ENCODE results near the gene IL11RA. TPM values are rescaled to one million over a fixed set of nuclear protein-coding genes. Genes with fewer than 3 reads are reported as not detected.

The IL11RA gene
- total RNA-seq (100 to 1,000 TPM; 204 to 209 TPM), polyA plus RNA-seq (10 to 100 TPM; 13.6 to 18.4 TPM)

DNA sequence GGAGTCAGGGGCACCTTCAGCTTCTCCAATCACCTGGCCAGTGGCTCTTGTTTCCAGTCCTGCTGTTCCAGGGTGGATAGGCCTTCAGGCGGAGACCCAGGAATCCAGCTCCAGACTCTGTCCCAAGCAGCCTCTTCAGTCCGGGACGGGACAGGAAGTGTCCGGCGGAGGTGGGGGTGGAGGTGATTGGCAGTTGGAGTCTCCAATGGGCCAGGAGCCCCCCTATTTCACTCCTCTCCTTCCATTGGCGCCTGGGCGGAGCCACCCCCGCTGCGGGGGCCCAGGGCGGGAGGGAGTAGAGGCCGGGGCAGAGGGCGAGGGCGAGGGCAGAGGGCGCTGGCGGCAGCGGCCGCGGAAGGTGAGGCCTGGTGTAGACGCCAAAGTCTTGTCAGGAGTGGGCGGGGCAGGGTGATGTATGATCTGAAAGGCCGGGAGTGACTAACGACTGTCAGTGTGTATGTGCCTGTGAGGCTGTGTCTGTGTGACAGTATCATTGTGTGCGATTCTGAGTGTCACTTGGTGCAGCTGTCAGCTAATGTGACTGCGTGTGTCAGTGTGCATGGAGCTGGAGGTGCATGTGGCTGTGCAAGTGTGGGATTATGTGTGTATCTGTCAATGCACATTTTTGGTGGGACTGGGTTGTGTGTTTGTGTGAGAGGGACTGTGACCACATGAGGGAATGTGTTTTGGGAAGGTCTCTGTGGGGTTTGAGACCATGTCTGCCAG lies at the start of gene IL11RA:
IL11RA (plus strand) TSS at position 310 of the 726 bp plus-strand sequence. CDS start 3,033 bp downstream, outside the sequence.
- Histone ChIP-seq H3K9me3 (ENCODE audit: control insufficient read depth in 1 of 2, low read length in 2 of 2) (no peaks in the 10 kb centered on the region), H3K4me1 (ENCODE audit: insufficient read depth, low read length) (peaks cover 43% of the 10 kb centered on the region), H3K27me3 (ENCODE audit: insufficient read depth, low read length) (no peaks in the 10 kb centered on the region), H3K4me3 (ENCODE audit: low read length in 2 of 2) (no peak within 1 kb of the TSS), H3K27ac (ENCODE audit: low read depth, low read length) (peak within 1 kb of the TSS; percentile 16), H3K36me3 (ENCODE audit: insufficient read depth, low read length) (peaks cover 35% of the 10 kb centered on the region)
- Mint-ChIP-seq H3K27me3 (no peaks in the 10 kb centered on the region), H3K4me3 (peak within 1 kb of the TSS in 5 of 8 donors; percentile 5 to 81 (median 12)), H3K36me3 (peaks cover 37 to 52% of the 10 kb centered on the region in 2 donors), H3K9me3 (no peaks in the 10 kb centered on the region), H3K27ac (peak within 1 kb of the TSS; percentile 70 to 93 (median 84)), H3K4me1 (peaks cover 40 to 65% (median 43%) of the 10 kb centered on the region in 4 donors)
- ChIA-PET POLR2A (ENCODE audit: partially characterized antibody) (interaction anchor here (18.7 to 22.1 kb wide), 2 partner anchors 8 to 9 kb away, joined by 484 read pairs; partner anchors contain the start of genes CCL27, GALT, IL11RA and SIGMAR1), CTCF (ENCODE audit: partially characterized antibody) (interaction anchor here (9.6 to 12.6 kb wide), 2 partner anchors 11 to 16 kb away, joined by 168 to 191 read pairs; partner anchors contain the start of genes CCL27 and SIGMAR1)
- intact Hi-C loops (cut with micrococcal nuclease): no loop called here
- peak in 1 of 5 donors; percentile 67 for DNase-seq

DNA sequence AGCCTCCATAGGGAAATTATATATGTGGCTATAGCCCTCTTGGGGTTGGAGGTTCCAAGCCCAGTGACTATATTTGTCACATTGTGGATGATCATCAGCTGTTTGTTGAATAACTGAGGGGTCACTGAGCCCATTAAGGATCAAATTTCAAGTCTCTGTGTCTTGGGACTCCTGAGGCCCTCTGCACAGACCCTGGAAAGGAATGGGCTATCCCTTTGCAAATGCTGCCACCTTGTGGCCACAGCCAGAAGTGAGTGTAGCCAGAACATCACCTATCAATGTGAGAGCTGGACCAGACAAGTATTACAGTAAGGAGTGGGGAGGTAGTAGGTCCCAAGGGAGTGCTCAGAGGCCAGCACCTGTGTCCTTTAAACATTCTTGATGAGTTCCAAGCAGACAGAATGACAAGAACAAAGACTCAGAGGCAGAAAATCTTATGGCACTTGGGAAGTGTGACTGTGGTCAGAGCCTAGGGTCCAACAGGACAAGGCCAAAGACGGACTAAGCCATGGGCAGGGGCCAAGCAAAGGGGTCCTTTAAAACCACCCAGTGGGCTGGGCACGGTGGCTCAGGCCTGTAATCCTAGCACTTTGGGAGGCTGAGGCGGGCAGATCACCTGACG lies 48.3 kb upstream of the IL11RA start:
- peaks cover 0 to 2% (median 0%) of the 10 kb centered on the region in 4 donors for H3K4me1 Mint-ChIP-seq
- DNase-seq: peak; percentile 67 to 78 (median 74)

DNA sequence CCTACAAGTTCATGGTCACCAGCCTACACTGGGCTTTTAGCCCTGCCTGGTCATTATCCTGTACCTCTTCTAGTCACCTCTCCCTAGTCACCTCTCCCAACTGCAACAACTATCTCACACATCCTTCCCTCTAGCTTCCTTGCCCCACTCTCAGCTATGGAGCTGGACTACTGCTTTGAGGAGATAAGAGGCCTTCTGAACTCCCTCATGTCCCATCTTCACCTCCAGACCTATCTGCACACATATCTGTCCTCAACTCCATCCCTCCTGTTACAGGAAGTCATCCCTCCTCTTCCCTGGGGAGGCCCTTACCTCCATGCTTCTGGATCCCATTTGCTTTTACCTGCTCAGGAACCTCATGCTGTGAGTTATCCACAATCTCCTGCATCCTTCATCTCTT lies 45.8 kb upstream of the IL11RA start:
- Histone ChIP-seq H3K27me3 (ENCODE audit: insufficient read depth, low read length) (no peaks in the 10 kb centered on the region), H3K4me1 (ENCODE audit: insufficient read depth, low read length) (peaks cover 5% of the 10 kb centered on the region), H3K36me3 (ENCODE audit: insufficient read depth, low read length) (no peaks in the 10 kb centered on the region), H3K4me3 (ENCODE audit: low read length in 2 of 2) (no peak overlapping the region), H3K27ac (ENCODE audit: low read depth, low read length) (no peak overlapping the region), H3K9me3 (ENCODE audit: control insufficient read depth in 1 of 2, low read length in 2 of 2) (no peaks in the 10 kb centered on the region)
- ChIA-PET CTCF (ENCODE audit: partially characterized antibody) (interaction anchor here (0.6 to 5.6 kb wide), 6 partner anchors 8 to 451 kb away, joined by 3 to 70 read pairs (median 12); partner anchors contain the start of gene SIGMAR1), POLR2A (ENCODE audit: partially characterized antibody) (interaction anchor here (1.5 kb wide), 1 partner anchor 31 kb away, joined by 5 read pairs; the partner anchor contains the start of gene SIGMAR1)
- no peak for DNase-seq
- H3K27me3 Mint-ChIP-seq: peaks cover 0 to 2% of the 10 kb centered on the region in 2 donors
- no peak overlapping the region for H3K27ac Mint-ChIP-seq
- H3K4me1 Mint-ChIP-seq: peaks cover 3 to 14% (median 8%) of the 10 kb centered on the region in 4 donors
- intact Hi-C loops (cut with micrococcal nuclease): no loop called here
- H3K4me3 Mint-ChIP-seq: no peak overlapping the region
- no peaks in the 10 kb centered on the region for H3K9me3 Mint-ChIP-seq
- H3K36me3 Mint-ChIP-seq: peaks cover 0 to 2% of the 10 kb centered on the region in 2 donors

More for the DNA sequence above, 48.3 kb upstream of the IL11RA start:
- no peaks in the 10 kb centered on the region for H3K9me3 ChIP-seq (ENCODE audit: control insufficient read depth in 1 of 2, low read length in 2 of 2)
- no peaks in the 10 kb centered on the region for H3K36me3 ChIP-seq (ENCODE audit: insufficient read depth, low read length)
- no peak overlapping the region for H3K4me3 ChIP-seq (ENCODE audit: low read length in 2 of 2)
- H3K27me3 ChIP-seq (ENCODE audit: insufficient read depth, low read length): no peaks in the 10 kb centered on the region
- Mint-ChIP-seq H3K27ac (no peak overlapping the region), H3K4me3 (no peak overlapping the region), H3K9me3 (no peaks in the 10 kb centered on the region), H3K27me3 (peaks cover 0 to 3% of the 10 kb centered on the region in 2 donors), H3K36me3 (no peaks in the 10 kb centered on the region)
- intact Hi-C loops (cut with micrococcal nuclease): loop anchor here (1.0 to 5.0 kb wide), 2 partner anchors 34 to 166 kb away; partner anchors contain the start of gene SIGMAR1
- ChIA-PET CTCF (ENCODE audit: partially characterized antibody) (interaction anchor here (0.6 to 5.6 kb wide), 28 partner anchors 9 to 614 kb away, joined by 3 to 70 read pairs (median 4); partner anchors contain the start of genes ARID3C, CCL27, DCTN3 and GALT), POLR2A (ENCODE audit: partially characterized antibody) (no interaction called here)
- no peak overlapping the region for H3K27ac ChIP-seq (ENCODE audit: low read depth, low read length)
- H3K4me1 ChIP-seq (ENCODE audit: insufficient read depth, low read length): no peaks in the 10 kb centered on the region

DNA sequence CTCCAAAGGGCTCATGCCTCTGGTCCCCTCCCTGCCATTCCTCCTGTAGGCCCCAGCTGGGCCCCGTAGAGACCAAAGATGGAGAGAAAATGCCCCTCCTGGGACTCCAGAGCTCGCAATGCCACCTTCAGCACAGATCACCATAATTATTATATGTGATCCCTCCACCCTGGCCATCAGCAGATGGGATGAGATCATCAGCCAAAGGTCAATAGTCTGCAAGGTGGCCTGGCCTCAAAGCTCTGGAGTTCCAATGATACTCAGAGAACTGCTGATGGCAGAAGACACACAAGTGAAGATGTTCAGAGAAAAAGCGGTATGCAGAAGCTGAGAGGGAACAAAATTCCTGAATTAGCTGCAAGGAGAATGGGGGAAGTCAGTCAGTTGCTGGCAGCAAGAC lies 45.1 kb upstream of the IL11RA start:
- Mint-ChIP-seq H3K4me3 (no peak overlapping the region), H3K4me1 (peaks cover 5 to 19% (median 12%) of the 10 kb centered on the region in 4 donors), H3K9me3 (no peaks in the 10 kb centered on the region), H3K27me3 (peaks cover 0 to 2% of the 10 kb centered on the region in 2 donors), H3K36me3 (peaks cover 0 to 3% of the 10 kb centered on the region in 2 donors), H3K27ac (no peak overlapping the region)
- peaks cover 10% of the 10 kb centered on the region for H3K4me1 ChIP-seq (ENCODE audit: insufficient read depth, low read length)
- H3K36me3 ChIP-seq (ENCODE audit: insufficient read depth, low read length): no peaks in the 10 kb centered on the region
- intact Hi-C loops (cut with micrococcal nuclease): no loop called here
- no peak overlapping the region for H3K27ac ChIP-seq (ENCODE audit: low read depth, low read length)
- CTCF ChIA-PET (ENCODE audit: partially characterized antibody): interaction anchor here (0.8 to 5.6 kb wide), 5 partner anchors 8 to 203 kb away, joined by 3 to 70 read pairs (median 20); partner anchors contain the start of gene SIGMAR1
- H3K4me3 ChIP-seq (ENCODE audit: low read length in 2 of 2): no peak overlapping the region
- no peaks in the 10 kb centered on the region for H3K9me3 ChIP-seq (ENCODE audit: control insufficient read depth in 1 of 2, low read length in 2 of 2)
- POLR2A ChIA-PET (ENCODE audit: partially characterized antibody): interaction anchor here (1.5 kb wide), 1 partner anchor 31 kb away, joined by 5 read pairs; the partner anchor contains the start of gene SIGMAR1
- DNase-seq: no peak
- H3K27me3 ChIP-seq (ENCODE audit: insufficient read depth, low read length): no peaks in the 10 kb centered on the region

DNA sequence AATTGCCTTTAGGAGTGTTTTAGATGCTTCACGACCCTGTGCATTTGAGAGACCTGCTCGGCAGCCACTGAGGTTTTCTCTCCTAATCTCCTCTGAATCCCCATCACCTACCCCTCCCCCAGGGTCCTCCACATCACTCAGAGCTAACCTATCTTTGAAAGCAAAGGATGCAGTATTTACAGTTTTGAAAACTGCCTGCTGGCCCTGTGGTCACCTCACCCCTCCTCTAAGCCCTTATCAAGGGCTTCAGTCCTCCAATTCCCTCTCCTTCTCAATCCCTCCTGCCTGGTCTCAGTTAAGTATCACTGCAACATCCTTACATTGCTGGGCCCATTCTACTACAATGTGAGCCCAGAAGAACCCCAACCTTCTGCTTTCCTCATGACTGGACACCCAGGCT lies 44.7 kb upstream of the IL11RA start:
- intact Hi-C loops (cut with micrococcal nuclease): no loop called here

DNA sequence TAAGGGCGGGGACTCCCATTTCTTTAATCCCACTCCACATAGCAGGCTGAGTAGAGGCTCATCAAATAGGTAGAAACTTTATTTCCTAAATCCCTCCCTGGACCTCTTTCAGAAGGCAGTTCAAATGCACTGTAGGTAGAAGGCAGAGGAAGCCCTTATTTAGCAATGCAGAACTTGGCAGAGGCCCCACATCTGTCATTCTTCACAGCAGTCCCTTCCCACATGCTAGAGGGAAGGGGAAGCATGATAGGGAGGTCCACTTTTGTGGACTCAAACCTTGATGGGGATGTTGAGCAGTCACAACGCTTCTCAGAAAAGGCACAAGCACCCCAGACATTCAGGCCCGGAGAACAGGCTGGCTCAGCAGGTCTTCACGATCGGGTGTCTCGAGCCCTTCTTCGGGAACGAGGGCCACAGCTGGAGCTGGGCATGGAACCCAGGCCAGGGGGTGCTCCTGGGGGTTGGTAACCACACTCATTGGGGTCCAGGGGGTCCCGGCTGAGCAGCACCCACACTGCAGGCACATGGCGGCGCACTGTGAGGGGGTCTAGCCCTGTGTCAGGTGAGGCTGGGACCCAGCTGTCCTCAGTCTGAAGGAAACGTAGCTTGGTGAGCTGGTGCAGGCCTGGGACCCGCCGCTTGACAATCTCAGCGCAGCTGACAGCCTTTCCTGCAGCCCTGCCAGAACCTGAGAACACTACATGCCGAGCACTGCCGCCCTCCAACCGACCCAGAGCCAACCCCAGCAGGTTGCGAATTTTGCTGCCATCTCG lies 41.4 kb upstream of the IL11RA start:
- Histone ChIP-seq H3K9me3 (ENCODE audit: control insufficient read depth in 1 of 2, low read length in 2 of 2) (no peaks in the 10 kb centered on the region), H3K4me1 (ENCODE audit: insufficient read depth, low read length) (peaks cover 19% of the 10 kb centered on the region), H3K4me3 (ENCODE audit: low read length in 2 of 2) (peak overlapping the region in 1 of 2 donors; percentile 81), H3K27me3 (ENCODE audit: insufficient read depth, low read length) (no peaks in the 10 kb centered on the region), H3K27ac (ENCODE audit: low read depth, low read length) (peak overlapping the region; percentile 71), H3K36me3 (ENCODE audit: insufficient read depth, low read length) (peaks cover 14% of the 10 kb centered on the region)
- no peak for DNase-seq
- Mint-ChIP-seq H3K36me3 (peaks cover 0 to 22% of the 10 kb centered on the region in 2 donors), H3K4me1 (peaks cover 7 to 31% (median 23%) of the 10 kb centered on the region in 4 donors), H3K27me3 (no peaks in the 10 kb centered on the region), H3K27ac (peak overlapping the region in 4 of 7 donors; percentile 37 to 97 (median 90)), H3K4me3 (peak overlapping the region; percentile 64 to 93 (median 92)), H3K9me3 (no peaks in the 10 kb centered on the region)
- ChIA-PET CTCF (ENCODE audit: partially characterized antibody) (interaction anchor here (0.8 to 8.4 kb wide), 7 partner anchors 8 to 92 kb away, joined by 3 to 235 read pairs (median 8); partner anchors contain the start of genes ARID3C, DCTN3 and SIGMAR1), POLR2A (ENCODE audit: partially characterized antibody) (interaction anchor here (0.9 to 4.4 kb wide), 6 partner anchors 10 to 229 kb away, joined by 3 to 106 read pairs (median 15); partner anchors contain the start of genes ARID3C, CCL27, DCTN3 and GALT)
- intact Hi-C loops (cut with micrococcal nuclease): loop anchor here (5.0 kb wide), 2 partner anchors 37 to 793 kb away; partner anchors contain the start of genes GALT and UBE2R2

More for the DNA sequence above, 44.7 kb upstream of the IL11RA start:
- Histone ChIP-seq H3K4me1 (ENCODE audit: insufficient read depth, low read length) (peaks cover 11% of the 10 kb centered on the region), H3K36me3 (ENCODE audit: insufficient read depth, low read length) (no peaks in the 10 kb centered on the region), H3K27ac (ENCODE audit: low read depth, low read length) (no peak overlapping the region), H3K4me3 (ENCODE audit: low read length in 2 of 2) (no peak overlapping the region), H3K9me3 (ENCODE audit: control insufficient read depth in 1 of 2, low read length in 2 of 2) (no peaks in the 10 kb centered on the region), H3K27me3 (ENCODE audit: insufficient read depth, low read length) (no peaks in the 10 kb centered on the region)
- no peaks in the 10 kb centered on the region for H3K9me3 Mint-ChIP-seq
- CTCF ChIA-PET (ENCODE audit: partially characterized antibody): interaction anchor here (0.8 to 5.6 kb wide), 3 partner anchors 12 to 28 kb away, joined by 3 to 70 read pairs (median 21); partner anchors contain the start of gene SIGMAR1
- DNase-seq: no peak
- peaks cover 0 to 2% of the 10 kb centered on the region in 2 donors for H3K27me3 Mint-ChIP-seq
- peaks cover 0 to 6% of the 10 kb centered on the region in 2 donors for H3K36me3 Mint-ChIP-seq
- POLR2A ChIA-PET (ENCODE audit: partially characterized antibody): interaction anchor here (1.5 kb wide), 1 partner anchor 30 kb away, joined by 5 read pairs; the partner anchor contains the start of gene SIGMAR1
- H3K4me3 Mint-ChIP-seq: no peak overlapping the region
- peaks cover 5 to 22% (median 14%) of the 10 kb centered on the region in 4 donors for H3K4me1 Mint-ChIP-seq
- no peak overlapping the region for H3K27ac Mint-ChIP-seq

All from CD4-positive, alpha-beta memory T cell (primary cell).